HEK293 (cell line): ENCODE measurements around the gene SLC39A7.

Experiments used
- SP2 ChIP-seq: fragments of 450-650 bp; formaldehyde crosslinking; IDR thresholded peaks from 2 replicates; pipeline ENCODE4 v1.5.1; 2016; ENCODE audit warnings: missing biosample characterization, missing genetic modification characterization
- WT1 ChIP-seq: fragments of 450-650 bp; formaldehyde crosslinking; IDR thresholded peaks from 2 replicates; pipeline ENCODE4 v1.5.1; 2016; ENCODE audit warnings: missing biosample characterization, missing genetic modification characterization
- ZBTB6 ChIP-seq: fragments of 450-650 bp; formaldehyde crosslinking; IDR thresholded peaks from 2 replicates; pipeline ENCODE4 v1.5.1; 2017; ENCODE audit warnings: missing biosample characterization, missing genetic modification characterization
- ZNF169 ChIP-seq: fragments of 450-650 bp; formaldehyde crosslinking; IDR thresholded peaks from 2 replicates; pipeline ENCODE4 v1.5.1; 2016; ENCODE audit warnings: missing biosample characterization, missing genetic modification characterization
- ZNF366 ChIP-seq: fragments of 450-650 bp; formaldehyde crosslinking; conservative IDR thresholded peaks from 2 replicates; pipeline ENCODE4 v1.5.1; 2016; ENCODE audit warnings: missing biosample characterization, missing genetic modification characterization
- ZNF530 ChIP-seq: fragments of 450-650 bp; formaldehyde crosslinking; IDR thresholded peaks from 2 replicates; pipeline ENCODE4 v1.5.1; 2016; ENCODE audit warnings: low read depth, missing biosample characterization, missing genetic modification characterization
- ZNF830 ChIP-seq: fragments of 450-650 bp; IDR thresholded peaks from 2 replicates; pipeline ENCODE4 v1.5.0; 2018; ENCODE audit warnings: missing biosample characterization, missing genetic modification characterization, low read depth, mild to moderate bottlenecking, moderate library complexity
- ZNF843 ChIP-seq: fragments of 450-650 bp; formaldehyde crosslinking; IDR thresholded peaks from 2 replicates; pipeline ENCODE4 v1.5.1; 2016; ENCODE audit warnings: missing biosample characterization, missing genetic modification characterization
- TF ChIP-seq, protein P1 (sequence below): fragments of 450-650 bp; formaldehyde crosslinking; IDR thresholded peaks from 2 replicates; pipeline ENCODE4 v1.5.1; 2016; ENCODE audit warnings: missing biosample characterization, missing genetic modification characterization
- TF ChIP-seq, protein P2 (sequence below): fragments of 450-650 bp; formaldehyde crosslinking; IDR thresholded peaks from 2 replicates; pipeline ENCODE4 v1.5.1; 2017; ENCODE audit warnings: missing biosample characterization, mild to moderate bottlenecking, missing genetic modification characterization, moderate library complexity
- TF ChIP-seq, protein P3 (sequence below): fragments of 450-650 bp; formaldehyde crosslinking; IDR thresholded peaks from 2 replicates; pipeline ENCODE4 v1.5.1; 2016; ENCODE audit warnings: missing biosample characterization, missing genetic modification characterization
- TF ChIP-seq, protein P4 (sequence below): fragments of 450-650 bp; formaldehyde crosslinking; IDR thresholded peaks from 2 replicates; pipeline ENCODE4 v1.5.1; 2016; ENCODE audit warnings: missing biosample characterization, missing genetic modification characterization
- TF ChIP-seq, protein P5 (sequence below): fragments of 450-650 bp; formaldehyde crosslinking; IDR thresholded peaks from 2 replicates; pipeline ENCODE4 v1.5.1; 2016; ENCODE audit warnings: missing biosample characterization, missing genetic modification characterization

The SLC39A7 gene

GRCh38 chr6:33207552-33208090 lies 7.0 kb downstream of the SLC39A7 start (continued):
- TF ChIP-seq, protein P1, sequence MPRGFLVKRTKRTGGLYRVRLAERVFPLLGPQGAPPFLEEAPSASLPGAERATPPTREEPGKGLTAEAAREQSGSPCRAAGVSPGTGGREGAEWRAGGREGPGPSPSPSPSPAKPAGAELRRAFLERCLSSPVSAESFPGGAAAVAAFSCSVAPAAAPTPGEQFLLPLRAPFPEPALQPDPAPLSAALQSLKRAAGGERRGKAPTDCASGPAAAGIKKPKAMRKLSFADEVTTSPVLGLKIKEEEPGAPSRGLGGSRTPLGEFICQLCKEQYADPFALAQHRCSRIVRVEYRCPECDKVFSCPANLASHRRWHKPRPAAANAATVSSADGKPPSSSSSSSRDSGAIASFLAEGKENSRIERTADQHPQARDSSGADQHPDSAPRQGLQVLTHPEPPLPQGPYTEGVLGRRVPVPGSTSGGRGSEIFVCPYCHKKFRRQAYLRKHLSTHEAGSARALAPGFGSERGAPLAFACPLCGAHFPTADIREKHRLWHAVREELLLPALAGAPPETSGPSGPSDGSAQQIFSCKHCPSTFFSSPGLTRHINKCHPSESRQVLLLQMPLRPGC (tag by site-specific recombination) = no peak
- 0 out of 2 replicates have a peak, but pooled peaks have one; percentile 30 for TF ChIP-seq ZNF843
- TF ChIP-seq SP2 (tag by site-specific recombination) = peak; percentile 3
- TF ChIP-seq, protein P2, sequence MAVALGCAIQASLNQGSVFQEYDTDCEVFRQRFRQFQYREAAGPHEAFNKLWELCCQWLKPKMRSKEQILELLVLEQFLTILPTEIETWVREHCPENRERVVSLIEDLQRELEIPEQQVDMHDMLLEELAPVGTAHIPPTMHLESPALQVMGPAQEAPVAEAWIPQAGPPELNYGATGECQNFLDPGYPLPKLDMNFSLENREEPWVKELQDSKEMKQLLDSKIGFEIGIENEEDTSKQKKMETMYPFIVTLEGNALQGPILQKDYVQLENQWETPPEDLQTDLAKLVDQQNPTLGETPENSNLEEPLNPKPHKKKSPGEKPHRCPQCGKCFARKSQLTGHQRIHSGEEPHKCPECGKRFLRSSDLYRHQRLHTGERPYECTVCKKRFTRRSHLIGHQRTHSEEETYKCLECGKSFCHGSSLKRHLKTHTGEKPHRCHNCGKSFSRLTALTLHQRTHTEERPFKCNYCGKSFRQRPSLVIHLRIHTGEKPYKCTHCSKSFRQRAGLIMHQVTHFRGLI (tag by site-specific recombination) = no peak
- no peak for TF ChIP-seq ZNF169
- TF ChIP-seq ZNF530 (tag by site-specific recombination) = no peak
- TF ChIP-seq ZNF366 (tag by site-specific recombination) = peak; percentile 49
- peak; percentile 45; the same call in 1 of the 2 replicates for TF ChIP-seq WT1 (tag by site-specific recombination)
- TF ChIP-seq ZNF830 = no peak
- TF ChIP-seq, protein P3, sequence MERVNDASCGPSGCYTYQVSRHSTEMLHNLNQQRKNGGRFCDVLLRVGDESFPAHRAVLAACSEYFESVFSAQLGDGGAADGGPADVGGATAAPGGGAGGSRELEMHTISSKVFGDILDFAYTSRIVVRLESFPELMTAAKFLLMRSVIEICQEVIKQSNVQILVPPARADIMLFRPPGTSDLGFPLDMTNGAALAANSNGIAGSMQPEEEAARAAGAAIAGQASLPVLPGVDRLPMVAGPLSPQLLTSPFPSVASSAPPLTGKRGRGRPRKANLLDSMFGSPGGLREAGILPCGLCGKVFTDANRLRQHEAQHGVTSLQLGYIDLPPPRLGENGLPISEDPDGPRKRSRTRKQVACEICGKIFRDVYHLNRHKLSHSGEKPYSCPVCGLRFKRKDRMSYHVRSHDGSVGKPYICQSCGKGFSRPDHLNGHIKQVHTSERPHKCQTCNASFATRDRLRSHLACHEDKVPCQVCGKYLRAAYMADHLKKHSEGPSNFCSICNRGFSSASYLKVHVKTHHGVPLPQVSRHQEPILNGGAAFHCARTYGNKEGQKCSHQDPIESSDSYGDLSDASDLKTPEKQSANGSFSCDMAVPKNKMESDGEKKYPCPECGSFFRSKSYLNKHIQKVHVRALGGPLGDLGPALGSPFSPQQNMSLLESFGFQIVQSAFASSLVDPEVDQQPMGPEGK (tag by site-specific recombination) = peak; percentile 24
- TF ChIP-seq, protein P4, sequence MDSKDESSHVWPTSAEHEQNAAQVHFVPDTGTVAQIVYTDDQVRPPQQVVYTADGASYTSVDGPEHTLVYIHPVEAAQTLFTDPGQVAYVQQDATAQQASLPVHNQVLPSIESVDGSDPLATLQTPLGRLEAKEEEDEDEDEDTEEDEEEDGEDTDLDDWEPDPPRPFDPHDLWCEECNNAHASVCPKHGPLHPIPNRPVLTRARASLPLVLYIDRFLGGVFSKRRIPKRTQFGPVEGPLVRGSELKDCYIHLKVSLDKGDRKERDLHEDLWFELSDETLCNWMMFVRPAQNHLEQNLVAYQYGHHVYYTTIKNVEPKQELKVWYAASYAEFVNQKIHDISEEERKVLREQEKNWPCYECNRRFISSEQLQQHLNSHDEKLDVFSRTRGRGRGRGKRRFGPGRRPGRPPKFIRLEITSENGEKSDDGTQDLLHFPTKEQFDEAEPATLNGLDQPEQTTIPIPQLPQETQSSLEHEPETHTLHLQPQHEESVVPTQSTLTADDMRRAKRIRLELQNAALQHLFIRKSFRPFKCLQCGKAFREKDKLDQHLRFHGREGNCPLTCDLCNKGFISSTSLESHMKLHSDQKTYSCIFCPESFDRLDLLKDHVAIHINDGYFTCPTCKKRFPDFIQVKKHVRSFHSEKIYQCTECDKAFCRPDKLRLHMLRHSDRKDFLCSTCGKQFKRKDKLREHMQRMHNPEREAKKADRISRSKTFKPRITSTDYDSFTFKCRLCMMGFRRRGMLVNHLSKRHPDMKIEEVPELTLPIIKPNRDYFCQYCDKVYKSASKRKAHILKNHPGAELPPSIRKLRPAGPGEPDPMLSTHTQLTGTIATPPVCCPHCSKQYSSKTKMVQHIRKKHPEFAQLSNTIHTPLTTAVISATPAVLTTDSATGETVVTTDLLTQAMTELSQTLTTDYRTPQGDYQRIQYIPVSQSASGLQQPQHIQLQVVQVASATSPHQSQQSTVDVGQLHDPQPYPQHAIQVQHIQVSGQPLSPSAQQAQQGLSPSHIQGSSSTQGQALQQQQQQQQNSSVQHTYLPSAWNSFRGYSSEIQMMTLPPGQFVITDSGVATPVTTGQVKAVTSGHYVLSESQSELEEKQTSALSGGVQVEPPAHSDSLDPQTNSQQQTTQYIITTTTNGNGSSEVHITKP (tag by site-specific recombination) = 0 out of 2 replicates have a peak, but pooled peaks have one; percentile 9
- TF ChIP-seq ZBTB6 (tag by site-specific recombination) = 0 out of 2 replicates have a peak, but pooled peaks have one; percentile 23
- TF ChIP-seq, protein P5, sequence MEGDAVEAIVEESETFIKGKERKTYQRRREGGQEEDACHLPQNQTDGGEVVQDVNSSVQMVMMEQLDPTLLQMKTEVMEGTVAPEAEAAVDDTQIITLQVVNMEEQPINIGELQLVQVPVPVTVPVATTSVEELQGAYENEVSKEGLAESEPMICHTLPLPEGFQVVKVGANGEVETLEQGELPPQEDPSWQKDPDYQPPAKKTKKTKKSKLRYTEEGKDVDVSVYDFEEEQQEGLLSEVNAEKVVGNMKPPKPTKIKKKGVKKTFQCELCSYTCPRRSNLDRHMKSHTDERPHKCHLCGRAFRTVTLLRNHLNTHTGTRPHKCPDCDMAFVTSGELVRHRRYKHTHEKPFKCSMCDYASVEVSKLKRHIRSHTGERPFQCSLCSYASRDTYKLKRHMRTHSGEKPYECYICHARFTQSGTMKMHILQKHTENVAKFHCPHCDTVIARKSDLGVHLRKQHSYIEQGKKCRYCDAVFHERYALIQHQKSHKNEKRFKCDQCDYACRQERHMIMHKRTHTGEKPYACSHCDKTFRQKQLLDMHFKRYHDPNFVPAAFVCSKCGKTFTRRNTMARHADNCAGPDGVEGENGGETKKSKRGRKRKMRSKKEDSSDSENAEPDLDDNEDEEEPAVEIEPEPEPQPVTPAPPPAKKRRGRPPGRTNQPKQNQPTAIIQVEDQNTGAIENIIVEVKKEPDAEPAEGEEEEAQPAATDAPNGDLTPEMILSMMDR (tag by site-specific recombination) = peak; percentile 12; the same call in 1 of the 2 replicates
